Keratinocyte (primary cell): ENCODE measurements around the gene UQCRC1.

Experiments used
- CTCF ChIP-seq, 3 experiments: IDR thresholded peaks in 1 of 3; conservative IDR thresholded peaks in 1 of 3; optimal IDR thresholded peaks in 1 of 3; 2 replicates in 2 of 3; 3 replicates in 1 of 3; pipeline versions ENCODE3 to v1.5.1; 2011; ENCODE audit warnings: low read length in 3 of 3, mild to moderate bottlenecking in 3 of 3, moderate library complexity in 2 of 3, control low read depth in 1 of 3, inconsistent platforms in 1 of 3; ENCODE audit not compliant: insufficient read depth in 2 of 3; ENCODE audit errors: extremely low read depth in 1 of 3
- EZH2 ChIP-seq: IDR thresholded peaks from one replicate; pipeline ENCODE4 v1.6.1; 2012; ENCODE audit warnings: inconsistent platforms, mild to moderate bottlenecking, low read length, moderate library complexity

- TF ChIP-seq CTCF (optimal IDR thresholded peaks at IDR 0.05 in 1 of 3, IDR thresholded peaks at IDR 0.05 in 1 of 3, conservative IDR thresholded peaks at IDR 0.05 in 1 of 3; ENCODE audit: extremely low read depth in 1 of 3, insufficient read depth in 2 of 3, low read length in 3 of 3) (no peak), EZH2 (no peak)
These were observed 16.2 kb upstream of the UQCRC1 start for GRCh38 chr3:48625600-48625999.
